K562 (cell line): ENCODE results near the gene TIAL1. TPM values are rescaled to one million over a fixed set of nuclear protein-coding genes. Genes with fewer than 3 reads are reported as not detected.

ENCODE experiments used
- ATAC-seq: fragments of 200-7000 bp; cut with Tn5 transposase; 3 replicates; pipeline ENCODE4 v1.9.1; 2020; ENCODE audit warnings: moderate library complexity
- BruUV-seq: library from RNA; stranded (reverse); fragments of 400-500 nt; replicated peaks from 2 replicates; lab custom pipeline; 2021; lab: Mats Ljungman, UMichigan
- CTCF ChIA-PET: fragments of 300-600 bp; formaldehyde crosslinking; extraction: SDS; loops from one replicate; lab custom pipeline; 2021; ENCODE audit warnings: low intra/inter-chr PET ratio; lab: Yijun Ruan, JAX
- POLR2A ChIA-PET: fragments of 300-600, 350-650 bp; sonication (Branson Sonifier 250); formaldehyde crosslinking; extraction: SDS; loops from one replicate; lab custom pipeline; 2021; ENCODE audit warnings: antibody characterized with exemption, inconsistent platforms; lab: Yijun Ruan, JAX
- DNase-seq, 4 experiments: peaks; one replicate each; pipeline versions ENCODE4 v3.0.0 to v3.0.0-alpha.2; 2011 to 2018; ENCODE audit warnings: low spot score in 3 of 4, mixed read lengths in 3 of 4; ENCODE audit errors: extremely low read depth in 1 of 4
- FAIRE-seq: peaks from 2 replicates; lab custom pipeline; 2011; peaks lifted over from hg19 to GRCh38; lab: Jason Lieb, UNC
- H2AFZ ChIP-seq: 2 replicates; pipeline ENCODE4 v1.6.0; 2011; ENCODE audit warnings: low read depth, low read length, control low read depth, inconsistent platforms
- H3K27ac ChIP-seq: fragments of 200-600 bp; 3 replicates; pipeline ENCODE4 v1.8.0; 2011; ENCODE audit warnings: low read depth, mild to moderate bottlenecking, control low read depth, inconsistent platforms, low read length, moderate library complexity, mixed read lengths; ENCODE audit errors: extremely low read depth
- H3K27me3 ChIP-seq, 2 experiments: fragments of 300-600 bp in 1 of 2; 2 replicates in 1 of 2; 3 replicates in 1 of 2; pipeline versions ENCODE4 v1.6.0 to v1.8.0; 2011; ENCODE audit warnings: inconsistent platforms in 2 of 2, low read length in 2 of 2, mild to moderate bottlenecking in 1 of 2, mixed read lengths in 1 of 2, moderate library complexity in 1 of 2; ENCODE audit not compliant: control insufficient read depth in 2 of 2, insufficient read depth in 2 of 2
- H3K36me3 ChIP-seq: fragments of 300-600 bp; 3 replicates; pipeline ENCODE4 v1.8.0; 2011; ENCODE audit warnings: mild to moderate bottlenecking, low read length, inconsistent platforms; ENCODE audit not compliant: control insufficient read depth, insufficient read depth
- H3K4me1 ChIP-seq, 2 experiments: fragments of 200-600 bp in 1 of 2; replicated peaks in 1 of 2; 2 replicates in 1 of 2; 3 replicates in 1 of 2; pipeline versions ENCODE4 v1.5.1 to v1.8.0; 2011; ENCODE audit warnings: inconsistent platforms in 2 of 2, low read length in 2 of 2, mild to moderate bottlenecking in 1 of 2, mixed read lengths in 1 of 2, moderate library complexity in 1 of 2; ENCODE audit not compliant: control insufficient read depth in 2 of 2, insufficient read depth in 2 of 2
- H3K4me2 ChIP-seq: 2 replicates; pipeline ENCODE4 v1.6.1; 2011; ENCODE audit warnings: low read length, control low read depth, inconsistent platforms, mixed read lengths; ENCODE audit not compliant: insufficient read depth
- H3K4me3 ChIP-seq: fragments of 200-600 bp; sonication (generic), shearing (Covaris generic); 2 replicates; pipeline ENCODE4 v1.5.1; 2016; ENCODE audit warnings: control low read depth, inconsistent platforms
- H3K79me2 ChIP-seq: fragments of 200-600 bp; 3 replicates; pipeline ENCODE4 v1.8.0; 2011; ENCODE audit warnings: low read length, inconsistent platforms; ENCODE audit not compliant: control insufficient read depth, insufficient read depth
- H3K9ac ChIP-seq, 2 experiments: 2 replicates each; pipeline versions ENCODE4 v1.6.0 to v1.6.1; 2011; ENCODE audit warnings: low read depth in 2 of 2, low read length in 2 of 2, control low read depth in 1 of 2, inconsistent platforms in 1 of 2, mild to moderate bottlenecking in 1 of 2, mixed read lengths in 1 of 2; ENCODE audit not compliant: insufficient read depth in 1 of 2
- H3K9me1 ChIP-seq: one replicate; pipeline ENCODE4 v1.6.0; 2011; ENCODE audit warnings: inconsistent platforms, mild to moderate bottlenecking, low read length, moderate library complexity; ENCODE audit not compliant: control insufficient read depth, insufficient read depth
- H3K9me3 ChIP-seq: replicated peaks from 2 replicates; pipeline ENCODE4 v1.5.1; 2011; ENCODE audit warnings: low read depth, low read length, inconsistent platforms; ENCODE audit not compliant: control insufficient read depth, insufficient read depth
- H4K20me1 ChIP-seq: replicated peaks from 2 replicates; pipeline ENCODE4 v1.6.1; 2011; ENCODE audit warnings: low read length, inconsistent platforms, mixed read lengths; ENCODE audit not compliant: control insufficient read depth, insufficient read depth
- BRCA1 ChIP-seq, 2 experiments: fragments of 450-650 bp in 1 of 2; sonication (generic) in 1 of 2; formaldehyde crosslinking in 1 of 2; IDR thresholded peaks; 2 replicates each; pipeline versions ENCODE4 v1.5.0 to v1.6.1; 2017 to 2020; ENCODE audit warnings: mild to moderate bottlenecking in 1 of 2, missing genetic modification reagents in 1 of 2
- KAT8 ChIP-seq: fragments of 450-650 bp; IDR thresholded peaks from 2 replicates; pipeline ENCODE4 v1.6.1; 2016; ENCODE audit warnings: low read depth, mild to moderate bottlenecking
- MCM3 ChIP-seq: fragments of 450-650 bp; IDR thresholded peaks from 2 replicates; pipeline ENCODE4 v1.6.1; 2016
- POLR3A ChIP-seq: IDR thresholded peaks from 2 replicates; pipeline ENCODE4 v1.6.1; 2011; ENCODE audit warnings: borderline replicate concordance, mild to moderate bottlenecking, moderate library complexity; ENCODE audit not compliant: insufficient read length, insufficient read depth; ENCODE audit errors: extremely low read depth
- TCF7L2 ChIP-seq: fragments of 150-350 bp; IDR thresholded peaks from 2 replicates; pipeline ENCODE4 v1.6.1; 2016; ENCODE audit warnings: low read depth, mild to moderate bottlenecking, low read length, moderate library complexity
- ZC3H8 ChIP-seq: fragments of 450-650 bp; IDR thresholded peaks from 2 replicates; pipeline ENCODE4 v1.6.1; 2017
- ZNF175 ChIP-seq: fragments of 200-800 bp; sonication (Bioruptor generic); IDR thresholded peaks from 2 replicates; pipeline ENCODE4 v1.6.1; 2016; ENCODE audit warnings: low read depth, mild to moderate bottlenecking, missing genetic modification characterization, missing compliant biosample characterization
- ZNF23 ChIP-seq: fragments of 250-450 bp; sonication (Bioruptor Pico); IDR thresholded peaks from 2 replicates; pipeline ENCODE4 v1.4.0; 2020; ENCODE audit warnings: mild to moderate bottlenecking
- ZNF311 ChIP-seq: fragments of 250-450 bp; sonication (Bioruptor Pico); IDR thresholded peaks from 2 replicates; pipeline ENCODE4 v1.4.0; 2020; ENCODE audit warnings: mild to moderate bottlenecking, moderate library complexity
- ZNF780A ChIP-seq: fragments of 250-450 bp; sonication (Bioruptor Pico); IDR thresholded peaks from 2 replicates; pipeline ENCODE4 v1.5.0; 2021; ENCODE audit warnings: mild to moderate bottlenecking
- WGBS: fragments of 100-300 bp; shearing (Covaris generic); methylation state at CpG from one replicate; pipeline ENCODE4 v1.1.6; 2016; ENCODE audit warnings: low coverage, mixed read lengths; ENCODE audit not compliant: insufficient coverage; ENCODE audit errors: missing lambda C conversion rate; 5-methylcytosine and 5-hydroxymethylcytosine counted together
- in situ Hi-C: fragments of 300-500 bp; cut with MboI; formaldehyde crosslinking; loops from 4 replicates; pipeline ENCODE4 v1.15.0; 2018; ENCODE audit warnings: inconsistent platforms, mixed read lengths
- intact Hi-C: fragments of 100-400 bp; cut with micrococcal nuclease; formaldehyde crosslinking; loops from 2 replicates; pipeline ENCODE4 v1.14.2; 2022
- polyA plus RNA-seq, 8 experiments: library from polyadenylated mRNA; depleted of rRNA in 4 of 8; stranded (reverse) in 5 of 8; unstranded in 3 of 8; fragments of >200 nt; fragmentation: Nextera tagmentation in 2 of 8; fragmentation: Illumina TruSeq in 1 of 8; extraction: Ambion mirVana in 2 of 8; extraction: Trizol in 1 of 8; gene quantifications; 2 replicates each; pipeline versions ENCODE4 v1.2.1 to v1.2.3, GENCODE V29; 2011 to 2014; ENCODE audit warnings: inconsistent platforms in 1 of 8, missing spikeins in 1 of 8
- total RNA-seq, 7 experiments: library from RNA; depleted of rRNA in 6 of 7; stranded (reverse); fragments of >200 nt in 6 of 7; fragmentation: Illumina TruSeq in 2 of 7; extraction: Trizol in 2 of 7; gene quantifications; 2 replicates each; pipeline versions ENCODE4 v1.2.1 to v1.2.3, GENCODE V29; 2011 to 2021; ENCODE audit warnings: low replicate concordance in 1 of 7
- TF ChIP-seq, protein P1 (sequence below): fragments of 250-450 bp; sonication (Bioruptor Pico); IDR thresholded peaks from 2 replicates; pipeline ENCODE4 v1.4.0; 2020; ENCODE audit warnings: mild to moderate bottlenecking, moderate library complexity
- TF ChIP-seq, protein P2 (sequence below): sonication (generic); formaldehyde crosslinking; IDR thresholded peaks from 2 replicates; pipeline ENCODE4 v1.8.0; 2023; ENCODE audit warnings: mild to moderate bottlenecking, missing genetic modification reagents

The TIAL1 gene
- total and polyA plus RNA-seq, 9 of the 15 experiments (the other 6 are each of a cell fraction or from before 2014, with no cell fraction given) = 22.5 to 126 (median 58.2) TPM

DNA sequence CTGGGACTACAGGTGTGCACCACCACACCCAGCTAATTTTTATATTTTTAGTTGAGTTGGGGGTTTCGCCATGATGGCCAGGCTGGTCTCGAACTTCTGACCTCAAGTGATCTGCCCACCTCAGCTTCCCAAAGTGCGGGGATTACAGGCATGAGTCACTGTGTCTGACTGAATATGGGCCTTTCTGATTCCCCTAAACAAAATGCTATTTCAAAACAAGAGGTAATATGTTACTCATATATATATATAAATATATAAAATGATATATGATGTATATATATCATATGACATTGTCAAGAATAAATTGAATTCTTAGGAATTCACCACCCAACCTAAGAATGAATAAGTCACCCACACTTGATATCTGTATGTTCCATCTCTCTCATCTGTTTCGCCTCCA lies 12.8 kb upstream of the TIAL1 start:
- Histone ChIP-seq H3K9me1 (no peaks in the 10 kb centered on the region), H3K4me3 (no peak overlapping the region), H3K9me3 (no peaks in the 10 kb centered on the region), H3K4me1 (peaks cover 0 to 2% of the 10 kb centered on the region in 2 experiments; a peak in 2 of 5 replicates), H3K9ac (no peak overlapping the region), H2AFZ (no peak overlapping the region), H3K27ac (no peak overlapping the region), H3K4me2 (no peak overlapping the region), H3K79me2 (no peaks in the 10 kb centered on the region), H3K36me3 (no peaks in the 10 kb centered on the region), H3K27me3 (no peaks in the 10 kb centered on the region), H4K20me1 (no peaks in the 10 kb centered on the region)
- intact Hi-C loops (no loop called here), in situ Hi-C loops (loop anchor here (10.0 kb wide), 1 partner anchor 255 kb away; no protein-coding TSS in a partner anchor)
- ChIA-PET POLR2A (interaction anchor here (0.6 to 1.4 kb wide), 2 partner anchors 8 to 167 kb away, joined by 3 to 6 read pairs; no protein-coding TSS in a partner anchor), CTCF (interaction anchor here (0.6 kb wide), 1 partner anchor 77 kb away, joined by 3 read pairs; no protein-coding TSS in a partner anchor)
- no peak for FAIRE-seq
- DNase-seq = no peak
- no peak for ATAC-seq
- no TSS peak for BruUV-seq
- WGBS = 35% methylated on average over 3 of the region's 4 CpGs
- TF ChIP-seq POLR3A = no peak
- TF ChIP-seq TCF7L2 = no peak
- no peak for TF ChIP-seq ZC3H8
- no peak for TF ChIP-seq ZNF311 (CRISPR knock-in tag)
- no peak for TF ChIP-seq KAT8
- TF ChIP-seq ZNF175 (CRISPR knock-in tag) = no peak
- TF ChIP-seq, protein P1, sequence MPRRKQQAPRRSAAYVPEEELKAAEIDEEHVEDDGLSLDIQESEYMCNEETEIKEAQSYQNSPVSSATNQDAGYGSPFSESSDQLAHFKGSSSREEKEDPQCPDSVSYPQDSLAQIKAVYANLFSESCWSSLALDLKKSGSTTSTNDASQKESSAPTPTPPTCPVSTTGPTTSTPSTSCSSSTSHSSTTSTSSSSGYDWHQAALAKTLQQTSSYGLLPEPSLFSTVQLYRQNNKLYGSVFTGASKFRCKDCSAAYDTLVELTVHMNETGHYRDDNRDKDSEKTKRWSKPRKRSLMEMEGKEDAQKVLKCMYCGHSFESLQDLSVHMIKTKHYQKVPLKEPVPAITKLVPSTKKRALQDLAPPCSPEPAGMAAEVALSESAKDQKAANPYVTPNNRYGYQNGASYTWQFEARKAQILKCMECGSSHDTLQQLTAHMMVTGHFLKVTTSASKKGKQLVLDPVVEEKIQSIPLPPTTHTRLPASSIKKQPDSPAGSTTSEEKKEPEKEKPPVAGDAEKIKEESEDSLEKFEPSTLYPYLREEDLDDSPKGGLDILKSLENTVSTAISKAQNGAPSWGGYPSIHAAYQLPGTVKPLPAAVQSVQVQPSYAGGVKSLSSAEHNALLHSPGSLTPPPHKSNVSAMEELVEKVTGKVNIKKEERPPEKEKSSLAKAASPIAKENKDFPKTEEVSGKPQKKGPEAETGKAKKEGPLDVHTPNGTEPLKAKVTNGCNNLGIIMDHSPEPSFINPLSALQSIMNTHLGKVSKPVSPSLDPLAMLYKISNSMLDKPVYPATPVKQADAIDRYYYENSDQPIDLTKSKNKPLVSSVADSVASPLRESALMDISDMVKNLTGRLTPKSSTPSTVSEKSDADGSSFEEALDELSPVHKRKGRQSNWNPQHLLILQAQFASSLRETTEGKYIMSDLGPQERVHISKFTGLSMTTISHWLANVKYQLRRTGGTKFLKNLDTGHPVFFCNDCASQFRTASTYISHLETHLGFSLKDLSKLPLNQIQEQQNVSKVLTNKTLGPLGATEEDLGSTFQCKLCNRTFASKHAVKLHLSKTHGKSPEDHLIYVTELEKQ (CRISPR knock-in tag) = no peak
- TF ChIP-seq BRCA1 (IDR thresholded peaks at IDR 0.05) = no peak
- TF ChIP-seq BRCA1 (CRISPR knock-in tag; IDR thresholded peaks at IDR 0.05) = no peak
- no peak for TF ChIP-seq ZNF780A (CRISPR knock-in tag)
- TF ChIP-seq ZNF23 = no peak
- TF ChIP-seq, protein P2, sequence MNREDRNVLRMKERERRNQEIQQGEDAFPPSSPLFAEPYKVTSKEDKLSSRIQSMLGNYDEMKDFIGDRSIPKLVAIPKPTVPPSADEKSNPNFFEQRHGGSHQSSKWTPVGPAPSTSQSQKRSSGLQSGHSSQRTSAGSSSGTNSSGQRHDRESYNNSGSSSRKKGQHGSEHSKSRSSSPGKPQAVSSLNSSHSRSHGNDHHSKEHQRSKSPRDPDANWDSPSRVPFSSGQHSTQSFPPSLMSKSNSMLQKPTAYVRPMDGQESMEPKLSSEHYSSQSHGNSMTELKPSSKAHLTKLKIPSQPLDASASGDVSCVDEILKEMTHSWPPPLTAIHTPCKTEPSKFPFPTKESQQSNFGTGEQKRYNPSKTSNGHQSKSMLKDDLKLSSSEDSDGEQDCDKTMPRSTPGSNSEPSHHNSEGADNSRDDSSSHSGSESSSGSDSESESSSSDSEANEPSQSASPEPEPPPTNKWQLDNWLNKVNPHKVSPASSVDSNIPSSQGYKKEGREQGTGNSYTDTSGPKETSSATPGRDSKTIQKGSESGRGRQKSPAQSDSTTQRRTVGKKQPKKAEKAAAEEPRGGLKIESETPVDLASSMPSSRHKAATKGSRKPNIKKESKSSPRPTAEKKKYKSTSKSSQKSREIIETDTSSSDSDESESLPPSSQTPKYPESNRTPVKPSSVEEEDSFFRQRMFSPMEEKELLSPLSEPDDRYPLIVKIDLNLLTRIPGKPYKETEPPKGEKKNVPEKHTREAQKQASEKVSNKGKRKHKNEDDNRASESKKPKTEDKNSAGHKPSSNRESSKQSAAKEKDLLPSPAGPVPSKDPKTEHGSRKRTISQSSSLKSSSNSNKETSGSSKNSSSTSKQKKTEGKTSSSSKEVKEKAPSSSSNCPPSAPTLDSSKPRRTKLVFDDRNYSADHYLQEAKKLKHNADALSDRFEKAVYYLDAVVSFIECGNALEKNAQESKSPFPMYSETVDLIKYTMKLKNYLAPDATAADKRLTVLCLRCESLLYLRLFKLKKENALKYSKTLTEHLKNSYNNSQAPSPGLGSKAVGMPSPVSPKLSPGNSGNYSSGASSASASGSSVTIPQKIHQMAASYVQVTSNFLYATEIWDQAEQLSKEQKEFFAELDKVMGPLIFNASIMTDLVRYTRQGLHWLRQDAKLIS (CRISPR knock-in tag) = no peak
- TF ChIP-seq MCM3 = no peak
